ENCODE measurements around the gene ACSF3. TPM values are rescaled to one million over a fixed set of nuclear protein-coding genes. Genes with fewer than 3 reads are reported as not detected.

ACSF3 gene
- total RNA-seq, 1 donor from 2014 or later = 14.1 TPM

GRCh38 chr16:89190150-89190958 lies 96.7 kb downstream of the ACSF3 start:
- no peak for ATAC-seq

DNA sequence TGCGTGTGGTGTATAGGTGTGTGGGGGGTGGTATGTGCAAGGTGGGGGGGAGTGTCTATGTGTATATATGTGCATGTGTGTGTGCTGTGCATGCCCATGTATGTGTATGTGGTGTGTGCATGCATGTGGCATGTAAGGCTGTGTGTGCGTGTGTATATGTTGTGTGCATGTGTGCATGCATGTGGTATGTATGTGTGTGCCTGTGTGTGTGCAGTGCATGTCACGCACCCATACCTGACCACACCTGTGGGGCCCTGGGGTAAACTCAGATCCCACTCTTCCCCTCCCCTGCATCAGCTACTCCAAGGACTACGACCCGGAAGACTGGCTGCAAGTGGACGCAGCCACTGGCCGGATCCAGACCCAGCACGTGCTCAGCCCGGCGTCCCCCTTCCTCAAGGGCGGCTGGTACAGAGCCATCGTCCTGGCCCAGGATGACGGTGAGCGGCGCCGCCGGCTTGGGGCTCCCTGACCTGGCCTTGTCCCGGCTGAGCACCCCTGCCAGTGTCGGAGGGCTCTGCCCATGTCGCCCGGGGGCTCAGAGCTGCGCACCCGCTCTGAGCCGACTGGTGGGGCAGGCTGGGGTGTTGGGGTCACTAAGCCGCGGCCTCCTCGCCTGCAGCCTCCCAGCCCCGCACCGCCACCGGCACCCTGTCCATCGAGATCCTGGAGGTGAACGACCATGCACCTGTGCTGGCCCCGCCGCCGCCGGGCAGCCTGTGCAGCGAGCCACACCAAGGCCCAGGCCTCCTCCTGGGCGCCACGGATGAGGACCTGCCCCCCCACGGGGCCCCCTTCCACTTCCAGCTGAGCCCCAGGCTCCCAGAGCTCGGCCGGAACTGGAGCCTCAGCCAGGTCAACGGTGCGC lies 97.6 kb downstream of the ACSF3 start:
- no peak for ATAC-seq

GRCh38 chr16:89191901-89192185 lies 98.2 kb downstream of the ACSF3 start:
- ATAC-seq = peak; percentile 1

DNA sequence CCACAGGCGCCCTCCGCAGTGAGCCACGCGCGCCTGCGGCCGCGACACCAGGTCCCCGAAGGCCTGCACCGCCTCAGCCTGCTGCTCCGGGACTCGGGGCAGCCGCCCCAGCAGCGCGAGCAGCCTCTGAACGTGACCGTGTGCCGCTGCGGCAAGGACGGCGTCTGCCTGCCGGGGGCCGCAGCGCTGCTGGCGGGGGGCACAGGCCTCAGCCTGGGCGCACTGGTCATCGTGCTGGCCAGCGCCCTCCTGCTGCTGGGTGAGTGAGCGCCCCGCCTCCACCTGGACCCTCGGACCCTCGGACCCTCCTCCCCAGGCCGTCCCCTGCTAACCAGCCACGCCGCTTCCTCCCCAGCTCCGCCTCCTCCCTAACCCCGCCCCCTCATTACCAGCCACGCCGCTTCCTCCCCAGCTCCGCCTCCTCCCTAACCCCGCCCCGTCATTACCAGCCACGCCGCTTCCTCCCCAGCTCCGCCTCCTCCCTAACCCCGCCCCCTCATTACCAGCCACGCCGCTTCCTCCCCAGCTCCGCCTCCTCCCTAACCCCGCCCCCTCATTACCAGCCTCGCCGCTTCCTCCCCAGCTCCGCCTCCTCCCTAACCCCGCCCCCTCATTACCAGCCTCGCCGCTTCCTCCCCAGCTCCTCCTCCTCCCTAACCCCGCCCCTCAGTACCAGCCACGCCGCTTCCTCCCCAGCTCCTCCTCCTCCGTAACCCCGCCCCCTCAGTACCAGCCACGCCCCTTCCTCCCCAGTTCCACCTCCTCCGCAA lies 98.7 kb downstream of the ACSF3 start:
- peak; percentile 10 for ATAC-seq

GRCh38 chr16:89192956-89193575 lies 99.4 kb downstream of the ACSF3 start:
- ATAC-seq = peak; percentile 50

GRCh38 chr16:89193576-89194293 lies 100.1 kb downstream of the ACSF3 start:
- peak; percentile 1 for ATAC-seq

- no peak for ATAC-seq
These were observed 101.0 kb downstream of the ACSF3 start for GRCh38 chr16:89194340-89195311.

GRCh38 chr16:89195521-89196171 lies 102.0 kb downstream of the ACSF3 start:
- no peak for ATAC-seq

DNA sequence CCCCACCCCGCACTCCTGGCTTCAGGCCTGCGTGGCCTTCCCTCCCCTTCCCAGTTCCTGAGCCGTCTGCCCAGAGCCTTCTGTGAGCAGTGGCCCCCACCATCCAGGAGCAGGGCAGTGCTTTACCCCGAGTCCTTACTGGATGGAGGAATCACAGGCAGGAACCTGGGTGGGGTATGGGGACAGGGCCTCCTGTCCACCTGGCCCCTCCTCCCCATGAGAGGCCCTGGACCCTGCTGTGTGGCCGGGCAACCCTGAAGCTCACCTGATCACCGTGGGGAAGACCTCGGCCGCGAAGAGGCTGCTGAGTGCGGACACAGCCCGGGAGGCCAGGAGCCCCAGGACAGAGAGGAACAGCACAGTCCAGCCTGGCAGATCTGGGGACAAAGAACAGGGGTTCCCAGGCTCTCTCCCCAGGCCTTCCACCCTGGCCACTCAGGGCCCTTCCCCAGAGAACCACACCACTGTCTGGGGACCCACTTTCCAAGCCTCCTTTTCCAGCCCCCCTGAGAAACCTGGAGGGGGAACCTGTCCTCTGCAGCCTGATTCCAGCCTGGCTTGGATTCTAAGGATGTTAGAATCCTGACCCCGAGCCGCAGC lies 103.5 kb downstream of the ACSF3 start:
- no peak for ATAC-seq

DNA sequence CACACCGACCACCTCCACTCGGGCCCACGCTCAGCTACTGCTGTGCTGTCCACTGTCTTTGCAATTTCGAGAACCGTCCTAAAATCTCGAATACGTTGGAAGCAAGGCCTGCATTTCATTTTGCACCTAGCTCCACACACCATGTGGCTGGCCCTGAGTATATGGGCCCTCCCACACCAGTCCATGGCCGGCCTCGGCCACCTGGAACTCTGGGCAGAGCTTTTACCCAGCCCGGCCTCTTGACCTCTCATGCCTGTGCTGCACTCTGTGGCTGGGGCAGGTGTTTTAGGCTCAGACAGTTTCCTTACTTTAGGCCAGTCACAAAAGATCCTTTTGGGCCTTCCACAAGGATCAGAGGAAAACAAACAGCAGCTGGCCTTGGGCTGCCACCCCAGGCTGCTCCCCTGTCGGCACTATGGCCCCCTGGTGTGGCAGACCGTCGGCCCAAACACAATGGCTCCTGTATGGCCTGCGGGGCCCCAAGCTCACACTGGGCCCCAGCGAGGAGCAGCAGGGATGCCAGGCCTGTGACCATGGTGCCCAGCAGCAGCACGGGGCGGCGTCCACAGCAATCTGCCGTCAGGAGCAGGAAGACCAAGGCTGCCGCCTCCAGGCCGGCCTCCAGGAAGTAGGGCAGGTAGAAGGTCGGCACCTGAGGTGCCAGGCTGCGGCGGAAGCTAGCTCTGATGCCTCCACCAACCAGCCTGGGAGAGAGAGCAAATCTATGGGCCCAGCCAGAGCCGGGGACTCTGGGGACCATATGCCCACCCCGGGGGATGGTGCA lies 104.2 kb downstream of the ACSF3 start:
- ATAC-seq = no peak

- ATAC-seq = no peak
These were observed 105.0 kb downstream of the ACSF3 start for GRCh38 chr16:89198417-89199240.

- ATAC-seq = no peak
These were observed 105.8 kb downstream of the ACSF3 start for GRCh38 chr16:89199241-89200123.

DNA sequence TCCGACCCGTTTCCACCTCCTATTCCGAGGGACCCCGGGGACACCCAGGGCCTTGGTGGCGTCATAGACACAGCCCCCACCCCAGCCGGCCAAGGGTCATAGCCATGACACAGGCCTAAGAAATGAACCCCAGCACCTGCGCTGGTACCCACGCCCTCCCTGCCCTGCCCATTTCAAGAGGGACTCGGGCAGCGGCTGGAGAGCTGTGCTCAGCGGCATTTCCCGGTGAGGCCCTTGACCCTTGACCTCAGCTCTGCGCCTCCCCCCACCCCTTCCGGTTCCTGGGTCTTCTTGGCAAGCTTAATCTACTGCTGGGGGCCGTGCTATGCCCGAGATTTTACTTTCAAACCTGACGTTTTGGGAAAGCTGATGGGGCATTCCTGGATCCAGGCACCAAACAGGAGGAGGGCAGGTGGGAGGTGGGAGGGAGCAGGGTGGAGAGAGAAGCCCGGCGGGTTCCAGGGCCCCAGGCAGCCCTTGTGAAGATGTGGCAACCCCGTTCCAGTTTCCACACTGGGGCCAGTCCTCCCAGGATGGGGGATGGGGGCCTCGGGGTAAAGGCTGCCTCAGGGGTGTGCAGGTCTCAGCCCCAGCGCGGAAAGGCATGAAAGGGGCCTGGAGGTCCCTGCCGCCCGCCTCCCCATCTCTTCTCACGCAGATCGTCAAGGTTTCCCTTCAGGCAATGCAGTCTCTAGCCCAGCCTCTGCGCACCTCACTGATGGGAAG lies 106.6 kb downstream of the ACSF3 start, which contains the start of gene SLC22A31:
Gene SLC22A31, minus strand, starts transcription at position 414 of the 726 bp plus-strand sequence. Its CDS starts 36 bp downstream, at position 378.
- no peak for ATAC-seq

DNA sequence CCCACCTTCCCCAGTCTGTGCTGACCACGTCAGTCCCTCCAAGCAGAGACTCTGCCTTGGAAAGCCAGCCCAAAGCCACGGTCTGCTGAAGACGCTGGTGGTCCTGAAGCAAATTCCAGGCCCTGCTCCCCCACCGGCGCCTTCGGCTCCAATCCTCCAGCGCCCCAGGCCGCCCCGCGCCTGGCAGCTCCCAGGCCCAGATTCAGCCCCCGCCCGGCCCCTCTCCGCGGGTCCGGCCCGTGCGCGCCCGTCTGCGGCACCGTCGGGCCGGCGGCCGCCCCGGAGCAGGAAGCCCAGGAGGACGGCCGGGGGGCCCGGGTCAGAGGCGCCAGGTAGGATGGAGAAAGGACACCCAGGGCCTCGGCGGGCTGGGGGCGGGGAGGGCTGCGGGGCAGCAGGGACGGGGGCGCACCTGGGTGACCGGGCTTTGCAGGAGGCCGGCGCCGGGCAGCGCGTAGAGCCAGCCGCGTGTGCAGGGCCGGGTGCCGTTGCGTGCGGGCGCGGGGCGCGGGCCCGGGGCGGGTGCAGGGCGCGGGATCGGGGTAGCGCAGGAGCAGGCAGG lies 107.3 kb downstream of the ACSF3 start:
- ATAC-seq = no peak
